ENCODE data around the gene ARMCX2.

DNA sequence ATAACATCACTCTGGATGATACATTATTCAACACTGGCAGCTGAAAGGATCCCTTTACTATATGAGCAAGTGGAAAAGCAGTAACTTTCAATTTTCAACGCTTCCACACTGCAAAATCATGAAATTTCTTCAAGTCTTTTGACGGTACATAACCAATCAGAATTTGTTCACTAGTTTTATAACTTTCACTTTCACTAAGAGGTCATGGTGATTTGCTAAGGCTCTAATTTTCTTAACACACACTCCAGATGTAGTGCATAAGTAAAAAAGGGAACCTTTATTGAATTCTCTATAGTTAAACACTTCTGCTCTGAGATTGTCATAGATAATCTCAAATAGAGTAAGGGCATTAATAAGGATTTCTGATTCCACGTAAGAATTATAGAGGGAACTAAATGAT is 4.1 kb downstream of the ARMCX2 start:
- TF ChIP-seq, protein P1, sequence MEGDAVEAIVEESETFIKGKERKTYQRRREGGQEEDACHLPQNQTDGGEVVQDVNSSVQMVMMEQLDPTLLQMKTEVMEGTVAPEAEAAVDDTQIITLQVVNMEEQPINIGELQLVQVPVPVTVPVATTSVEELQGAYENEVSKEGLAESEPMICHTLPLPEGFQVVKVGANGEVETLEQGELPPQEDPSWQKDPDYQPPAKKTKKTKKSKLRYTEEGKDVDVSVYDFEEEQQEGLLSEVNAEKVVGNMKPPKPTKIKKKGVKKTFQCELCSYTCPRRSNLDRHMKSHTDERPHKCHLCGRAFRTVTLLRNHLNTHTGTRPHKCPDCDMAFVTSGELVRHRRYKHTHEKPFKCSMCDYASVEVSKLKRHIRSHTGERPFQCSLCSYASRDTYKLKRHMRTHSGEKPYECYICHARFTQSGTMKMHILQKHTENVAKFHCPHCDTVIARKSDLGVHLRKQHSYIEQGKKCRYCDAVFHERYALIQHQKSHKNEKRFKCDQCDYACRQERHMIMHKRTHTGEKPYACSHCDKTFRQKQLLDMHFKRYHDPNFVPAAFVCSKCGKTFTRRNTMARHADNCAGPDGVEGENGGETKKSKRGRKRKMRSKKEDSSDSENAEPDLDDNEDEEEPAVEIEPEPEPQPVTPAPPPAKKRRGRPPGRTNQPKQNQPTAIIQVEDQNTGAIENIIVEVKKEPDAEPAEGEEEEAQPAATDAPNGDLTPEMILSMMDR (conservative IDR thresholded peaks at IDR 0.05; ENCODE audit: low read depth in 2 of 2), result no peak
- TF ChIP-seq EZH2 (IDR thresholded peaks at IDR 0.05; ENCODE audit: low read depth, unreplicated experiment), result no peak

All from GM23338 (cell line).